ENCODE measurements around the gene MFNG.

The MFNG gene

GRCh38 chr22:37505565-37505964 is 19.4 kb upstream of the MFNG start:
- Histone ChIP-seq H3K79me2 (no peaks in the 10 kb centered on the region), H3K4me1 (no peaks in the 10 kb centered on the region), H3K4me2 (ENCODE audit: low read length) (no peak overlapping the region), H2AFZ (no peak overlapping the region), H3K9me3 (ENCODE audit: control insufficient read depth, low read length) (no peaks in the 10 kb centered on the region), H3K4me3 (ENCODE audit: low read depth, low read length) (no peak overlapping the region), H3K9ac (no peak overlapping the region), H3K27ac (no peak overlapping the region), H3K36me3 (ENCODE audit: control insufficient read depth, insufficient read depth, low read length) (no peaks in the 10 kb centered on the region), H3K27me3 (ENCODE audit: control insufficient read depth, insufficient read depth, low read length) (no peaks in the 10 kb centered on the region)
- TF ChIP-seq CTCF (IDR thresholded peaks at IDR 0.05): no peak

GRCh38 chr22:37504964-37505363 is 18.8 kb upstream of the MFNG start:
- Histone ChIP-seq H3K9ac (no peak overlapping the region), H3K4me3 (ENCODE audit: low read depth, low read length) (no peak overlapping the region), H3K4me1 (no peaks in the 10 kb centered on the region), H3K36me3 (ENCODE audit: control insufficient read depth, insufficient read depth, low read length) (no peaks in the 10 kb centered on the region), H3K27ac (no peak overlapping the region), H3K79me2 (no peaks in the 10 kb centered on the region), H3K9me3 (ENCODE audit: control insufficient read depth, low read length) (no peaks in the 10 kb centered on the region), H3K27me3 (ENCODE audit: control insufficient read depth, insufficient read depth, low read length) (no peaks in the 10 kb centered on the region), H3K4me2 (ENCODE audit: low read length) (no peak overlapping the region), H2AFZ (no peak overlapping the region)
- no peak for TF ChIP-seq CTCF (IDR thresholded peaks at IDR 0.05)

- Histone ChIP-seq H3K27me3 (ENCODE audit: control insufficient read depth, insufficient read depth, low read length) (no peaks in the 10 kb centered on the region), H3K4me3 (ENCODE audit: low read depth, low read length) (no peak overlapping the region), H2AFZ (no peak overlapping the region), H3K36me3 (ENCODE audit: control insufficient read depth, insufficient read depth, low read length) (no peaks in the 10 kb centered on the region), H3K9me3 (ENCODE audit: control insufficient read depth, low read length) (no peaks in the 10 kb centered on the region), H3K27ac (no peak overlapping the region), H3K9ac (no peak overlapping the region), H3K4me2 (ENCODE audit: low read length) (no peak overlapping the region), H3K4me1 (no peaks in the 10 kb centered on the region), H3K79me2 (no peaks in the 10 kb centered on the region)
- TF ChIP-seq CTCF (IDR thresholded peaks at IDR 0.05): no peak
These were observed 17.7 kb upstream of the MFNG start for GRCh38 chr22:37503850-37504249.

GRCh38 chr22:37503183-37503683 is 17.0 kb upstream of the MFNG start:
- H3K9ac ChIP-seq: no peak overlapping the region

More at GRCh38 chr22:37503183-37503683, 17.0 kb upstream of the MFNG start:
- H2AFZ ChIP-seq: no peak overlapping the region
- TF ChIP-seq CTCF (IDR thresholded peaks at IDR 0.05): no peak
- no peaks in the 10 kb centered on the region for H3K36me3 ChIP-seq (ENCODE audit: control insufficient read depth, insufficient read depth, low read length)
- H3K79me2 ChIP-seq: no peaks in the 10 kb centered on the region
- no peaks in the 10 kb centered on the region for H3K9me3 ChIP-seq (ENCODE audit: control insufficient read depth, low read length)
- no peaks in the 10 kb centered on the region for H3K4me1 ChIP-seq
- no peak overlapping the region for H3K4me3 ChIP-seq (ENCODE audit: low read depth, low read length)
- no peaks in the 10 kb centered on the region for H3K27me3 ChIP-seq (ENCODE audit: control insufficient read depth, insufficient read depth, low read length)
- peak overlapping the region; percentile 15 for H3K27ac ChIP-seq
- no peak overlapping the region for H3K4me2 ChIP-seq (ENCODE audit: low read length)

All from parathyroid adenoma (tissue), 2 donors.